K562 (cell line): ENCODE results near the gene ASXL2. TPM values are rescaled to one million over a fixed set of nuclear protein-coding genes. Genes with fewer than 3 reads are reported as not detected.

Source experiments
- ATAC-seq: fragments of 200-7000 bp; cut with Tn5 transposase; 3 replicates; pipeline ENCODE4 v1.9.1; 2020; ENCODE audit warnings: moderate library complexity
- BruUV-seq: library from RNA; stranded (reverse); fragments of 400-500 nt; replicated peaks from 2 replicates; lab custom pipeline; 2021; lab: Mats Ljungman, UMichigan
- CTCF ChIA-PET: fragments of 300-600 bp; formaldehyde crosslinking; extraction: SDS; loops from one replicate; lab custom pipeline; 2021; ENCODE audit warnings: low intra/inter-chr PET ratio; lab: Yijun Ruan, JAX
- POLR2A ChIA-PET: fragments of 300-600, 350-650 bp; sonication (Branson Sonifier 250); formaldehyde crosslinking; extraction: SDS; loops from one replicate; lab custom pipeline; 2021; ENCODE audit warnings: antibody characterized with exemption, inconsistent platforms; lab: Yijun Ruan, JAX
- DNase-seq, 4 experiments: peaks; one replicate each; pipeline versions ENCODE4 v3.0.0 to v3.0.0-alpha.2; 2011 to 2018; ENCODE audit warnings: low spot score in 3 of 4, mixed read lengths in 3 of 4; ENCODE audit errors: extremely low read depth in 1 of 4
- FAIRE-seq: peaks from 2 replicates; lab custom pipeline; 2011; peaks lifted over from hg19 to GRCh38; lab: Jason Lieb, UNC
- H2AFZ ChIP-seq: 2 replicates; pipeline ENCODE4 v1.6.0; 2011; ENCODE audit warnings: low read depth, low read length, control low read depth, inconsistent platforms
- H3K27ac ChIP-seq: fragments of 200-600 bp; 3 replicates; pipeline ENCODE4 v1.8.0; 2011; ENCODE audit warnings: low read depth, mild to moderate bottlenecking, control low read depth, inconsistent platforms, low read length, moderate library complexity, mixed read lengths; ENCODE audit errors: extremely low read depth
- H3K27me3 ChIP-seq, 2 experiments: fragments of 300-600 bp in 1 of 2; 2 replicates in 1 of 2; 3 replicates in 1 of 2; pipeline versions ENCODE4 v1.6.0 to v1.8.0; 2011; ENCODE audit warnings: inconsistent platforms in 2 of 2, low read length in 2 of 2, mild to moderate bottlenecking in 1 of 2, mixed read lengths in 1 of 2, moderate library complexity in 1 of 2; ENCODE audit not compliant: control insufficient read depth in 2 of 2, insufficient read depth in 2 of 2
- H3K36me3 ChIP-seq: fragments of 300-600 bp; 3 replicates; pipeline ENCODE4 v1.8.0; 2011; ENCODE audit warnings: mild to moderate bottlenecking, low read length, inconsistent platforms; ENCODE audit not compliant: control insufficient read depth, insufficient read depth
- H3K4me1 ChIP-seq, 2 experiments: fragments of 200-600 bp in 1 of 2; replicated peaks in 1 of 2; 2 replicates in 1 of 2; 3 replicates in 1 of 2; pipeline versions ENCODE4 v1.5.1 to v1.8.0; 2011; ENCODE audit warnings: inconsistent platforms in 2 of 2, low read length in 2 of 2, mild to moderate bottlenecking in 1 of 2, mixed read lengths in 1 of 2, moderate library complexity in 1 of 2; ENCODE audit not compliant: control insufficient read depth in 2 of 2, insufficient read depth in 2 of 2
- H3K4me2 ChIP-seq: 2 replicates; pipeline ENCODE4 v1.6.1; 2011; ENCODE audit warnings: low read length, control low read depth, inconsistent platforms, mixed read lengths; ENCODE audit not compliant: insufficient read depth
- H3K4me3 ChIP-seq: fragments of 200-600 bp; sonication (generic), shearing (Covaris generic); 2 replicates; pipeline ENCODE4 v1.5.1; 2016; ENCODE audit warnings: control low read depth, inconsistent platforms
- H3K79me2 ChIP-seq: fragments of 200-600 bp; 3 replicates; pipeline ENCODE4 v1.8.0; 2011; ENCODE audit warnings: low read length, inconsistent platforms; ENCODE audit not compliant: control insufficient read depth, insufficient read depth
- H3K9ac ChIP-seq, 2 experiments: 2 replicates each; pipeline versions ENCODE4 v1.6.0 to v1.6.1; 2011; ENCODE audit warnings: low read depth in 2 of 2, low read length in 2 of 2, control low read depth in 1 of 2, inconsistent platforms in 1 of 2, mild to moderate bottlenecking in 1 of 2, mixed read lengths in 1 of 2; ENCODE audit not compliant: insufficient read depth in 1 of 2
- H3K9me1 ChIP-seq: one replicate; pipeline ENCODE4 v1.6.0; 2011; ENCODE audit warnings: inconsistent platforms, mild to moderate bottlenecking, low read length, moderate library complexity; ENCODE audit not compliant: control insufficient read depth, insufficient read depth
- H3K9me3 ChIP-seq: replicated peaks from 2 replicates; pipeline ENCODE4 v1.5.1; 2011; ENCODE audit warnings: low read depth, low read length, inconsistent platforms; ENCODE audit not compliant: control insufficient read depth, insufficient read depth
- H4K20me1 ChIP-seq: replicated peaks from 2 replicates; pipeline ENCODE4 v1.6.1; 2011; ENCODE audit warnings: low read length, inconsistent platforms, mixed read lengths; ENCODE audit not compliant: control insufficient read depth, insufficient read depth
- ASH1L ChIP-seq: fragments of 450-650 bp; IDR thresholded peaks from 2 replicates; pipeline ENCODE4 v1.6.1; 2018; ENCODE audit warnings: borderline replicate concordance, mild to moderate bottlenecking, low read depth; ENCODE audit not compliant: partially characterized antibody
- CBFA2T3 ChIP-seq: fragments of 450-650 bp; IDR thresholded peaks from 2 replicates; pipeline ENCODE4 v1.6.1; 2017
- CHD2 ChIP-seq: IDR thresholded peaks from 2 replicates; pipeline ENCODE4 v1.6.1; 2011; ENCODE audit warnings: low read depth, low read length
- ETV1 ChIP-seq: fragments of 450-650 bp; conservative IDR thresholded peaks from 2 replicates; pipeline ENCODE4 v1.6.1; 2016; ENCODE audit warnings: missing genetic modification characterization, control low read depth, low read depth, missing compliant biosample characterization
- KLF16 ChIP-seq: IDR thresholded peaks from 2 replicates; pipeline ENCODE4 v1.6.1; 2016; ENCODE audit warnings: antibody characterized with exemption
- RBM17 ChIP-seq: fragments of 200-400 bp; formaldehyde crosslinking; IDR thresholded peaks from 2 replicates; pipeline ENCODE4 v1.6.1; 2017; ENCODE audit warnings: low read depth, mild to moderate bottlenecking, low read length, borderline replicate concordance
- RFX1 ChIP-seq: fragments of 450-650 bp; IDR thresholded peaks from 2 replicates; pipeline ENCODE4 v1.6.1; 2016; ENCODE audit warnings: mild to moderate bottlenecking, moderate library complexity
- ZNF766 ChIP-seq: fragments of 200-800 bp; sonication (Bioruptor generic); conservative IDR thresholded peaks from 2 replicates; pipeline ENCODE4 v1.6.1; 2016; ENCODE audit warnings: missing genetic modification characterization, missing compliant biosample characterization
- ZNF830 ChIP-seq: fragments of 250-450 bp; sonication (Bioruptor Pico); IDR thresholded peaks from 2 replicates; pipeline ENCODE4 v1.5.0; 2021; ENCODE audit warnings: mild to moderate bottlenecking
- WGBS: fragments of 100-300 bp; shearing (Covaris generic); methylation state at CpG from one replicate; pipeline ENCODE4 v1.1.6; 2016; ENCODE audit warnings: low coverage, mixed read lengths; ENCODE audit not compliant: insufficient coverage; ENCODE audit errors: missing lambda C conversion rate; 5-methylcytosine and 5-hydroxymethylcytosine counted together
- in situ Hi-C: fragments of 300-500 bp; cut with MboI; formaldehyde crosslinking; loops from 4 replicates; pipeline ENCODE4 v1.15.0; 2018; ENCODE audit warnings: inconsistent platforms, mixed read lengths
- intact Hi-C: fragments of 100-400 bp; cut with micrococcal nuclease; formaldehyde crosslinking; loops from 2 replicates; pipeline ENCODE4 v1.14.2; 2022
- polyA plus RNA-seq, 8 experiments: library from polyadenylated mRNA; depleted of rRNA in 4 of 8; stranded (reverse) in 5 of 8; unstranded in 3 of 8; fragments of >200 nt; fragmentation: Nextera tagmentation in 2 of 8; fragmentation: Illumina TruSeq in 1 of 8; extraction: Ambion mirVana in 2 of 8; extraction: Trizol in 1 of 8; gene quantifications; 2 replicates each; pipeline versions ENCODE4 v1.2.1 to v1.2.3, GENCODE V29; 2011 to 2014; ENCODE audit warnings: inconsistent platforms in 1 of 8, missing spikeins in 1 of 8
- total RNA-seq, 7 experiments: library from RNA; depleted of rRNA in 6 of 7; stranded (reverse); fragments of >200 nt in 6 of 7; fragmentation: Illumina TruSeq in 2 of 7; extraction: Trizol in 2 of 7; gene quantifications; 2 replicates each; pipeline versions ENCODE4 v1.2.1 to v1.2.3, GENCODE V29; 2011 to 2021; ENCODE audit warnings: low replicate concordance in 1 of 7
- TF ChIP-seq, protein P1 (sequence below), 2 experiments: fragments of 450-650 bp; formaldehyde crosslinking in 1 of 2; IDR thresholded peaks; 2 replicates each; pipeline versions ENCODE4 v1.4.0 to v1.6.1; 2014 to 2020; ENCODE audit warnings: mild to moderate bottlenecking in 2 of 2, borderline replicate concordance in 1 of 2, low read depth in 1 of 2
- TF ChIP-seq, protein P2 (sequence below), 3 experiments: IDR thresholded peaks in 2 of 3; conservative IDR thresholded peaks in 1 of 3; 2 replicates each; pipeline ENCODE4 v1.5.1; 2011 to 2012; ENCODE audit warnings: low read length in 3 of 3, mild to moderate bottlenecking in 3 of 3, control low read depth in 2 of 3, improper control_type of control experiment in 1 of 3, inconsistent platforms in 1 of 3, low read depth in 1 of 3, mixed read lengths in 1 of 3, moderate library complexity in 1 of 3; ENCODE audit not compliant: insufficient read depth in 2 of 3

The ASXL2 gene
- total and polyA plus RNA-seq, 9 of the 15 experiments (the other 6 are each of a cell fraction or from before 2014, with no cell fraction given): 2.2 to 25.9 (median 9.0) TPM

DNA sequence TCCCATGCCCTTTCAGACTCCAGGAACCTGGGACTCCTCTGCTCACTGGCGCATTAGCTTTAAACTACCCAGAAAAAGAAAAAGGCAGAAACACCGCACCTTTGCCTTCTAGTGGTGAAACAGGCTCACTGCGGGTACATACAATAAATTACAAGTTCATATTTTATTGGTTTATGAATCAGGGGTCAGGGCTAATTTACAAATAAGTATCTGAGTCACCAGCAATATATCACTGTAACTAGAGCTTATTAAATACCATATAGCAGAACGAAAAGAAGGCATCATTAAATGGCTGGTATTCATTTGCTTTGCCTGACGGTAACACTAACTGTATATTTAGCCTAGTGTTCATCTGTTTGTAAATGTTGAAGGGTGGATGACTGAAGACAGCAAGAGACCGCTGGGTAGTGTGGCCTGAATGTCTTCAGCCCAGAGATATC, 178.0 kb downstream of the ASXL2 start:
- intact Hi-C loops (no loop called here), in situ Hi-C loops (no loop called here)
- WGBS: 3% methylated on average over 6 of the region's 6 CpGs
- no peaks in the 10 kb centered on the region for H3K79me2 ChIP-seq
- H3K27me3 ChIP-seq: peaks cover 23 to 30% of the 10 kb centered on the region in 2 experiments; a peak in 4 of 5 replicates
- FAIRE-seq (peak; percentile 87), DNase-seq (peak; percentile 27 to 46 (median 40)), ATAC-seq (peak; percentile 81)
- POLR2A ChIA-PET: interaction anchor here (1.1 to 1.2 kb wide), 2 partner anchors 10 to 20 kb away, joined by 4 read pairs; no protein-coding TSS in a partner anchor
- H3K4me2 ChIP-seq: no peak overlapping the region
- H2AFZ ChIP-seq: no peak overlapping the region
- H4K20me1 ChIP-seq: peaks cover 6% of the 10 kb centered on the region; the same call in 1 of the 2 replicates
- no peak overlapping the region for H3K4me3 ChIP-seq
- no peak overlapping the region for H3K27ac ChIP-seq
- no peaks in the 10 kb centered on the region for H3K4me1 ChIP-seq
- CTCF ChIA-PET: interaction anchor here (0.7 to 1.8 kb wide), 2 partner anchors 93 to 1290 kb away, joined by 3 to 7 read pairs; no protein-coding TSS in a partner anchor
- no peaks in the 10 kb centered on the region for H3K9me1 ChIP-seq
- H3K9me3 ChIP-seq: no peaks in the 10 kb centered on the region
- no peak overlapping the region for H3K9ac ChIP-seq
- H3K36me3 ChIP-seq: no peaks in the 10 kb centered on the region
- BruUV-seq: no TSS peak
- TF ChIP-seq ZNF830 (CRISPR knock-in tag) (no peak), RFX1 (no peak), ASH1L (no peak), CHD2 (no peak), KLF16 (peak; percentile 11; the same call in 1 of the 2 replicates), RBM17 (no peak), ZNF766 (CRISPR knock-in tag) (no peak), CBFA2T3 (no peak), ETV1 (no peak)
- TF ChIP-seq, protein P1, sequence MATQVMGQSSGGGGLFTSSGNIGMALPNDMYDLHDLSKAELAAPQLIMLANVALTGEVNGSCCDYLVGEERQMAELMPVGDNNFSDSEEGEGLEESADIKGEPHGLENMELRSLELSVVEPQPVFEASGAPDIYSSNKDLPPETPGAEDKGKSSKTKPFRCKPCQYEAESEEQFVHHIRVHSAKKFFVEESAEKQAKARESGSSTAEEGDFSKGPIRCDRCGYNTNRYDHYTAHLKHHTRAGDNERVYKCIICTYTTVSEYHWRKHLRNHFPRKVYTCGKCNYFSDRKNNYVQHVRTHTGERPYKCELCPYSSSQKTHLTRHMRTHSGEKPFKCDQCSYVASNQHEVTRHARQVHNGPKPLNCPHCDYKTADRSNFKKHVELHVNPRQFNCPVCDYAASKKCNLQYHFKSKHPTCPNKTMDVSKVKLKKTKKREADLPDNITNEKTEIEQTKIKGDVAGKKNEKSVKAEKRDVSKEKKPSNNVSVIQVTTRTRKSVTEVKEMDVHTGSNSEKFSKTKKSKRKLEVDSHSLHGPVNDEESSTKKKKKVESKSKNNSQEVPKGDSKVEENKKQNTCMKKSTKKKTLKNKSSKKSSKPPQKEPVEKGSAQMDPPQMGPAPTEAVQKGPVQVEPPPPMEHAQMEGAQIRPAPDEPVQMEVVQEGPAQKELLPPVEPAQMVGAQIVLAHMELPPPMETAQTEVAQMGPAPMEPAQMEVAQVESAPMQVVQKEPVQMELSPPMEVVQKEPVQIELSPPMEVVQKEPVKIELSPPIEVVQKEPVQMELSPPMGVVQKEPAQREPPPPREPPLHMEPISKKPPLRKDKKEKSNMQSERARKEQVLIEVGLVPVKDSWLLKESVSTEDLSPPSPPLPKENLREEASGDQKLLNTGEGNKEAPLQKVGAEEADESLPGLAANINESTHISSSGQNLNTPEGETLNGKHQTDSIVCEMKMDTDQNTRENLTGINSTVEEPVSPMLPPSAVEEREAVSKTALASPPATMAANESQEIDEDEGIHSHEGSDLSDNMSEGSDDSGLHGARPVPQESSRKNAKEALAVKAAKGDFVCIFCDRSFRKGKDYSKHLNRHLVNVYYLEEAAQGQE (IDR thresholded peaks at IDR 0.05; ENCODE audit: borderline replicate concordance): peak; percentile 31; the same call in 1 of the 2 replicates
- TF ChIP-seq, protein P1 (CRISPR knock-in tag; IDR thresholded peaks at IDR 0.05; ENCODE audit: low read depth): no peak
- TF ChIP-seq, protein P2, sequence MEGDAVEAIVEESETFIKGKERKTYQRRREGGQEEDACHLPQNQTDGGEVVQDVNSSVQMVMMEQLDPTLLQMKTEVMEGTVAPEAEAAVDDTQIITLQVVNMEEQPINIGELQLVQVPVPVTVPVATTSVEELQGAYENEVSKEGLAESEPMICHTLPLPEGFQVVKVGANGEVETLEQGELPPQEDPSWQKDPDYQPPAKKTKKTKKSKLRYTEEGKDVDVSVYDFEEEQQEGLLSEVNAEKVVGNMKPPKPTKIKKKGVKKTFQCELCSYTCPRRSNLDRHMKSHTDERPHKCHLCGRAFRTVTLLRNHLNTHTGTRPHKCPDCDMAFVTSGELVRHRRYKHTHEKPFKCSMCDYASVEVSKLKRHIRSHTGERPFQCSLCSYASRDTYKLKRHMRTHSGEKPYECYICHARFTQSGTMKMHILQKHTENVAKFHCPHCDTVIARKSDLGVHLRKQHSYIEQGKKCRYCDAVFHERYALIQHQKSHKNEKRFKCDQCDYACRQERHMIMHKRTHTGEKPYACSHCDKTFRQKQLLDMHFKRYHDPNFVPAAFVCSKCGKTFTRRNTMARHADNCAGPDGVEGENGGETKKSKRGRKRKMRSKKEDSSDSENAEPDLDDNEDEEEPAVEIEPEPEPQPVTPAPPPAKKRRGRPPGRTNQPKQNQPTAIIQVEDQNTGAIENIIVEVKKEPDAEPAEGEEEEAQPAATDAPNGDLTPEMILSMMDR (IDR thresholded peaks at IDR 0.05 in 2 of 3, conservative IDR thresholded peaks at IDR 0.05 in 1 of 3; ENCODE audit: insufficient read depth in 2 of 3, low read depth in 1 of 3, low read length in 3 of 3): peak; percentile 59 to 72 (median 64)
